HepG2 (cell line): ENCODE results near the gene ITGB7. TPM values are rescaled to one million over a fixed set of nuclear protein-coding genes. Genes with fewer than 3 reads are reported as not detected.

Experiments used
- ATAC-seq: fragments of 200-7000 bp; cut with Tn5 transposase; 3 replicates; pipeline ENCODE4 v1.9.1; 2020; ENCODE audit warnings: mild to moderate bottlenecking, moderate library complexity
- BruUV-seq: library from RNA; stranded (reverse); fragments of 400-500 nt; replicated peaks from 2 replicates; lab custom pipeline; 2021; lab: Mats Ljungman, UMichigan
- CTCF ChIA-PET: fragments of 300-600 bp; formaldehyde crosslinking; extraction: SDS; loops from one replicate; lab custom pipeline; 2021; ENCODE audit warnings: low total read pairs, inconsistent platforms, low intra/inter-chr PET ratio; lab: Yijun Ruan, JAX
- POLR2A ChIA-PET: fragments of 350-600 bp; sonication (Branson Sonifier 250); formaldehyde crosslinking; loops from one replicate; lab custom pipeline; 2020; ENCODE audit warnings: antibody characterized with exemption, inconsistent platforms; lab: Yijun Ruan, JAX
- DNase-seq: peaks from one replicate; pipeline ENCODE4 v3.0.0-alpha.2; 2015; ENCODE audit warnings: low spot score
- FAIRE-seq: peaks from 3 replicates; lab custom pipeline; 2011; peaks lifted over from hg19 to GRCh38; lab: Jason Lieb, UNC
- H2AFZ ChIP-seq: one replicate; pipeline ENCODE4 v1.6.1; 2011; ENCODE audit warnings: low read length, inconsistent platforms
- H3K27ac ChIP-seq: fragments of 300-600 bp; 3 replicates; pipeline ENCODE4 v1.8.0; 2011; ENCODE audit warnings: mixed run types, mild to moderate bottlenecking, mixed read lengths, low read length, inconsistent platforms; ENCODE audit not compliant: insufficient read depth; ENCODE audit errors: extremely low read length
- H3K27me3 ChIP-seq, 2 experiments: fragments of 200-600 bp in 1 of 2; 2 replicates in 1 of 2; 3 replicates in 1 of 2; pipeline versions ENCODE4 v1.6.0 to v1.8.0; 2011; ENCODE audit warnings: low read length in 2 of 2, mild to moderate bottlenecking in 2 of 2, moderate library complexity in 2 of 2, inconsistent platforms in 1 of 2; ENCODE audit not compliant: insufficient read depth in 2 of 2, control insufficient read depth in 1 of 2
- H3K36me3 ChIP-seq, 2 experiments: fragments of 200-600 bp in 1 of 2; replicated peaks in 1 of 2; 2 replicates in 1 of 2; 3 replicates in 1 of 2; pipeline versions ENCODE4 v1.5.1 to v1.8.0; 2011; ENCODE audit warnings: low read length in 2 of 2, inconsistent platforms in 1 of 2; ENCODE audit not compliant: insufficient read depth in 2 of 2, control insufficient read depth in 1 of 2
- H3K4me1 ChIP-seq: 2 replicates; pipeline ENCODE4 v1.5.1; 2012; ENCODE audit warnings: low read length, inconsistent platforms; ENCODE audit not compliant: insufficient read depth
- H3K4me2 ChIP-seq: 2 replicates; pipeline ENCODE4 v1.6.0; 2011; ENCODE audit warnings: low read depth, low read length, inconsistent platforms
- H3K4me3 ChIP-seq, 3 experiments: fragments of 200-600 bp in 1 of 3; sonication (generic), shearing (Covaris generic) in 1 of 3; replicated peaks in 1 of 3; 2 replicates each; pipeline ENCODE4 v1.5.1; 2011 to 2016; ENCODE audit warnings: low read length in 3 of 3, inconsistent platforms in 2 of 3, low read depth in 2 of 3, mild to moderate bottlenecking in 2 of 3, control low read depth in 1 of 3, mixed read lengths in 1 of 3; ENCODE audit not compliant: insufficient read depth in 1 of 3
- H3K79me2 ChIP-seq: one replicate; pipeline ENCODE4 v1.6.1; 2011; ENCODE audit warnings: low read length, inconsistent platforms; ENCODE audit not compliant: insufficient read depth
- H3K9ac ChIP-seq: 2 replicates; pipeline ENCODE4 v1.6.0; 2011; ENCODE audit warnings: mild to moderate bottlenecking, low read depth, low read length, inconsistent platforms; ENCODE audit not compliant: insufficient read depth
- H3K9me3 ChIP-seq: 2 replicates; pipeline ENCODE4 v1.5.1; 2012; ENCODE audit warnings: mild to moderate bottlenecking, low read length
- H4K20me1 ChIP-seq: 2 replicates; pipeline ENCODE4 v1.6.0; 2011; ENCODE audit warnings: inconsistent platforms, mild to moderate bottlenecking, low read length, moderate library complexity; ENCODE audit not compliant: insufficient read depth
- REPIN1 ChIP-seq: sonication (generic); formaldehyde crosslinking; IDR thresholded peaks from 2 replicates; pipeline ENCODE4 v1.8.0; 2022; ENCODE audit warnings: missing genetic modification reagents, low read depth, mild to moderate bottlenecking, borderline replicate concordance
- ZNF776 ChIP-seq: sonication (generic); formaldehyde crosslinking; IDR thresholded peaks from 2 replicates; pipeline ENCODE4 v1.4.0; 2020; ENCODE audit warnings: mild to moderate bottlenecking, missing genetic modification reagents
- WGBS: methylation state at CpG from one replicate; pipeline ENCODE4 v1.1.6; 2017; ENCODE audit warnings: low lambda C conversion rate; 5-methylcytosine and 5-hydroxymethylcytosine counted together
- in situ Hi-C: cut with HindIII; loops from 2 replicates; pipeline ENCODE4 v1.10.0; 2017; ENCODE audit warnings: low pct_unique_long_range_greater_than_20kb; ENCODE audit not compliant: extremely low pct_ligation_motif_present
- intact Hi-C: fragments of 100-400 bp; cut with micrococcal nuclease; formaldehyde crosslinking; loops from one replicate; pipeline ENCODE4 v1.10.0; 2022; ENCODE audit not compliant: unreplicated experiment
- polyA plus RNA-seq, 8 experiments: library from polyadenylated mRNA; depleted of rRNA in 3 of 8; stranded (reverse) in 7 of 8; unstranded in 1 of 8; fragments of >200 nt; fragmentation: Illumina TruSeq in 4 of 8; extraction: Trizol in 4 of 8; gene quantifications; 2 replicates each; pipeline versions ENCODE4 v1.2.1 to v1.2.3, GENCODE V29; 2011 to 2016; ENCODE audit warnings: low read depth in 4 of 8, missing spikeins in 1 of 8, mixed read lengths in 1 of 8; ENCODE audit not compliant: insufficient read depth in 1 of 8
- total RNA-seq, 5 experiments: library from RNA; depleted of rRNA; stranded (reverse); fragments of >200 nt; fragmentation: Illumina TruSeq; extraction: Trizol; gene quantifications; 2 replicates each; pipeline ENCODE4 v1.2.3, GENCODE V29; 2016; ENCODE audit warnings: low read depth in 1 of 5
- TF ChIP-seq, protein P1 (sequence below): sonication (generic); formaldehyde crosslinking; IDR thresholded peaks from 2 replicates; pipeline ENCODE4 v1.5.1; 2020; ENCODE audit warnings: mild to moderate bottlenecking, missing genetic modification reagents, moderate library complexity

Gene ITGB7
- total and polyA plus RNA-seq, 2 of the 13 experiments (the other 11 are each of a cell fraction or from before 2014, with no cell fraction given): 0.16 to 0.18 TPM

DNA sequence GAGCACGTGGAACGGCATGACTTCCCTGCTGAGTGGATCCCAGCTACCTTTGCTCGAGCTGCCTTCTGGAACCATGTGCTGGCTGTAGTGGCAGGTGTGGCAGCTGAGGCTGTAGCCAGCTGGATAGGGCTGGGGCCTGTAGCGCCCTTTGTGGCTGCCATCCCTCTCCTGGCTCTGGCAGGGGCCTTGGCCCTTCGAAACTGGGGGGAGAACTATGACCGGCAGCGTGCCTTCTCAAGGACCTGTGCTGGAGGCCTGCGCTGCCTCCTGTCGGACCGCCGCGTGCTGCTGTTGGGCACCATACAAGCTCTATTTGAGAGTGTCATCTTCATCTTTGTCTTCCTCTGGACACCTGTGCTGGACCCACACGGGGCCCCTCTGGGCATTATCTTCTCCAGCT is 46.2 kb upstream of the ITGB7 start:
- Histone ChIP-seq H3K4me3 (peak overlapping the region in 1 of 3 experiments; percentile 96; a peak in 2 of 6 replicates), H3K27ac (no peak overlapping the region), H2AFZ (no peak overlapping the region), H3K4me1 (peaks cover 37% of the 10 kb centered on the region), H4K20me1 (no peaks in the 10 kb centered on the region), H3K27me3 (no peaks in the 10 kb centered on the region), H3K79me2 (peaks cover 13% of the 10 kb centered on the region)
- DNase-seq (no peak), ATAC-seq (no peak)
- WGBS: 91% methylated on average over 4 of the region's 13 CpGs
- intact Hi-C loops: loop anchor here (5.0 kb wide), 1 partner anchor 41 kb away; no protein-coding TSS in a partner anchor
- ChIA-PET CTCF (no interaction called here), POLR2A (interaction anchor here (0.6 to 2.6 kb wide), 3 partner anchors 14 to 68 kb away, joined by 3 to 17 read pairs (median 5); partner anchors contain the start of gene AAAS)
- BruUV-seq: no TSS peak
- TF ChIP-seq, protein P1, sequence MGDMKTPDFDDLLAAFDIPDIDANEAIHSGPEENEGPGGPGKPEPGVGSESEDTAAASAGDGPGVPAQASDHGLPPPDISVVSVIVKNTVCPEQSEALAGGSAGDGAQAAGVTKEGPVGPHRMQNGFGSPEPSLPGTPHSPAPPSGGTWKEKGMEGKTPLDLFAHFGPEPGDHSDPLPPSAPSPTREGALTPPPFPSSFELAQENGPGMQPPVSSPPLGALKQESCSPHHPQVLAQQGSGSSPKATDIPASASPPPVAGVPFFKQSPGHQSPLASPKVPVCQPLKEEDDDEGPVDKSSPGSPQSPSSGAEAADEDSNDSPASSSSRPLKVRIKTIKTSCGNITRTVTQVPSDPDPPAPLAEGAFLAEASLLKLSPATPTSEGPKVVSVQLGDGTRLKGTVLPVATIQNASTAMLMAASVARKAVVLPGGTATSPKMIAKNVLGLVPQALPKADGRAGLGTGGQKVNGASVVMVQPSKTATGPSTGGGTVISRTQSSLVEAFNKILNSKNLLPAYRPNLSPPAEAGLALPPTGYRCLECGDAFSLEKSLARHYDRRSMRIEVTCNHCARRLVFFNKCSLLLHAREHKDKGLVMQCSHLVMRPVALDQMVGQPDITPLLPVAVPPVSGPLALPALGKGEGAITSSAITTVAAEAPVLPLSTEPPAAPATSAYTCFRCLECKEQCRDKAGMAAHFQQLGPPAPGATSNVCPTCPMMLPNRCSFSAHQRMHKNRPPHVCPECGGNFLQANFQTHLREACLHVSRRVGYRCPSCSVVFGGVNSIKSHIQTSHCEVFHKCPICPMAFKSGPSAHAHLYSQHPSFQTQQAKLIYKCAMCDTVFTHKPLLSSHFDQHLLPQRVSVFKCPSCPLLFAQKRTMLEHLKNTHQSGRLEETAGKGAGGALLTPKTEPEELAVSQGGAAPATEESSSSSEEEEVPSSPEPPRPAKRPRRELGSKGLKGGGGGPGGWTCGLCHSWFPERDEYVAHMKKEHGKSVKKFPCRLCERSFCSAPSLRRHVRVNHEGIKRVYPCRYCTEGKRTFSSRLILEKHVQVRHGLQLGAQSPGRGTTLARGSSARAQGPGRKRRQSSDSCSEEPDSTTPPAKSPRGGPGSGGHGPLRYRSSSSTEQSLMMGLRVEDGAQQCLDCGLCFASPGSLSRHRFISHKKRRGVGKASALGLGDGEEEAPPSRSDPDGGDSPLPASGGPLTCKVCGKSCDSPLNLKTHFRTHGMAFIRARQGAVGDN: 0 out of 2 replicates have a peak, but pooled peaks have one; percentile 15
- TF ChIP-seq REPIN1 (CRISPR knock-in tag) (no peak), ZNF776 (CRISPR knock-in tag) (no peak)
- TF ChIP-seq, all 625 proteins: peak for 1
- in situ Hi-C loops: no loop called here
- no peaks in the 10 kb centered on the region for H3K9me3 ChIP-seq
- FAIRE-seq: no peak
- peak overlapping the region; percentile 90 for H3K4me2 ChIP-seq
- peak overlapping the region; percentile 86; the same call in 1 of the 2 replicates for H3K9ac ChIP-seq
- peaks cover 0 to 5% of the 10 kb centered on the region in 2 experiments; a peak in 2 of 5 replicates for H3K36me3 ChIP-seq
